Measurements from ENCODE around the gene NCK2.

- TF ChIP-seq ZNF274 (IDR thresholded peaks at IDR 0.05; ENCODE audit: low read depth, low read length) (no peak), YY1 (IDR thresholded peaks at IDR 0.05; ENCODE audit: insufficient read depth, insufficient read length) (no peak), SUZ12 (IDR thresholded peaks at IDR 0.05; ENCODE audit: extremely low read depth, insufficient read depth, insufficient read length) (no peak)
Observed at GRCh38 chr2:105888625-105889024, 143.9 kb downstream of the NCK2 start.
